ENCODE data around the gene GREB1.

The GREB1 gene

DNA sequence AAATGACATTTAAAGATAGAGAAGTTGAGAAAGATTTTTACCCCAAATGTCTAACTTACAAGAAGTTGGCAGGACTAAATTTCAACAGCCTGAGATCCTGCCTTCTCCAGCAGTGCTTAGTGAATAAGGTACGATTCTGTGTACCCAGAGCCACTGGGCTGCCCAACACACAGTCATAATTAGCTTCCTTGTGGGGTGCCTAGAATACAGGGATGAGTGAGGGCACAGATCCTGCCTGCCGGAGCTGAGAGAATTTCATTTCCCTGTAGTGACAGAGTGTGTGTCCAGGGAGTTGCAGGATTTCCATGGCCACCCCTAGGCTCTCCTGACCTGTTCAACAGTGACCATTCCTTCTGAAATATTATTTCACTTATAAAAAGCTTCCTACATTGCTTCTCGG is 27.0 kb downstream of the GREB1 start:
- DNase-seq: no peak

DNA sequence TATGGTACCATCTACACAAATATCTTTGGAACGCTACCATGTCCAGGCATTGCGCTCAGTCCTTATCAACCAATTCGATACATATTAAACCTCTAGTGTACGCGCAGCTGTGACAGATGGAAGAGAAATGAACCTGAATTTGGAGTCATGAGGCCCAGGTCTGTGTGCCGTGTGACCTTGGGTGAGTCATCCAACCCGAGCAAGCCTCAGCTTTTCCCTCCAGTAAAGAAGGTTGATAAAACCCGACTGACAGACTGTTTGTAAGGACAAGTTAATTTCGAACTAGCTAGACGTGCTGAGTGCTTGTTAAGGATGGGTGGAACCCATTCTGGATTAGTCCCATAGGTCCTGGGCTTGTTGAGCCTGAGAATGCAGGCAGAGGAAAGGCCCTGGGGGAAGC is 28.2 kb downstream of the GREB1 start:
- no peak for DNase-seq

DNA sequence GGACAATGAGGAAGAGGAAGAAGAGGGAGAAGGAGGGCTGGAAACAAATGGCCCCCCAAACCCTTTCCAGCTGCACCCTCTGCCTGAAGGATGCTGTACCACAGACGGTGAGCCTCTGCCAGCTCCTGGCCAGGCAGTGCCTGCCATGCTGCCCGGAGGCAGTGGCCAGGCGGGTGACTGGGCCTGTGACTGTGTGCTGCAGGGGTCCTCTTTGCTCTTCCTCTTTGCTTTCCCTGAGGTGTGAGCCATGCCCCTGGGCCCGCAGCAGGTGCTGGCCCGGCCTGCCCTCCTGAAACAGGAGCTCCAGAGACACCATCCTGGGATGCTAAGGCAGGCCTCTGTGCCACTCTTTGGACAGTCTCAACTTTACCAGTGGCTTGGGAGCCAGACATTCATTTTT is 28.6 kb downstream of the GREB1 start:
- DNase-seq: no peak

DNA sequence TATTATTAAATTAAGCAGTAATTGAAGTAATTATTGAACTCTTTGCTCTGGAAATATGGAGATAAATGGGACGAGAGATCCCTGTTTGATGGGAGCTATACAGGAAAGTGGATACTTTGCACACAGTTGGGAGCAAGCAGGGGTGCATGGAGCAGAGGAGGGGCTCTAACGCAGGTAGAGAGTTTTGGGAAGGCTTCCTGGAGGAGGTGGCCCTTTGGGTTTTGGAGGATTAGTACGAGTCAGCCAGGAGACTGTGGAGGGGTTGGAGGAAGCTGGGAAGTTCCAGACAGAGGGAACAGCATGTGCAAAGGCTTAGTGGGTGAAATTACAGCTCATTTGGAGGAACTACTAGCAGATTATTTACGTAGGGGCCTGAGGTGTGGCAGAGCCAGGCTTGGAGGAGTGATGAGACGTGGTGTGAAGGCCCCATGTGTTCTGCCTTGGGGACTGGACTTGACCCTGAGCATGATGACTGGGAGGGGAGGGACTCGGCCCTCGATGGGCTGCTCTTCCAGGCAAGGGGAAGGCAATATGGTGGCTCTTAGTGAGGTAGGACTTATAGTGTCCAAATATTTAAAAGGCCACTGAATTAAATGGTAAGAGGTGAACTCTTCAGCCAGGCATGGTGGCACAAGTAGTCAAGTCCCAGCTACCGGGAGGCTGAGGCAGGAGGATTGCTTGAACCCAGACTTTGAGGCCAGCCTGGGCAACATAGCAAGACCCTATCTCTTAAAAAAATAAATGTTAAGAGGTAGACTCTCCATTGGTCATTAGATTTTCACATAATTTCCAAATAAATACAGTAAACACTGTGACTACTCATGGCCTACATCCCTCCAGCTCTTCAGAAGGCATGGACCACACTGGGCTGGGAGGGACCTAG is 30.2 kb downstream of the GREB1 start:
- no peak for DNase-seq

DNA sequence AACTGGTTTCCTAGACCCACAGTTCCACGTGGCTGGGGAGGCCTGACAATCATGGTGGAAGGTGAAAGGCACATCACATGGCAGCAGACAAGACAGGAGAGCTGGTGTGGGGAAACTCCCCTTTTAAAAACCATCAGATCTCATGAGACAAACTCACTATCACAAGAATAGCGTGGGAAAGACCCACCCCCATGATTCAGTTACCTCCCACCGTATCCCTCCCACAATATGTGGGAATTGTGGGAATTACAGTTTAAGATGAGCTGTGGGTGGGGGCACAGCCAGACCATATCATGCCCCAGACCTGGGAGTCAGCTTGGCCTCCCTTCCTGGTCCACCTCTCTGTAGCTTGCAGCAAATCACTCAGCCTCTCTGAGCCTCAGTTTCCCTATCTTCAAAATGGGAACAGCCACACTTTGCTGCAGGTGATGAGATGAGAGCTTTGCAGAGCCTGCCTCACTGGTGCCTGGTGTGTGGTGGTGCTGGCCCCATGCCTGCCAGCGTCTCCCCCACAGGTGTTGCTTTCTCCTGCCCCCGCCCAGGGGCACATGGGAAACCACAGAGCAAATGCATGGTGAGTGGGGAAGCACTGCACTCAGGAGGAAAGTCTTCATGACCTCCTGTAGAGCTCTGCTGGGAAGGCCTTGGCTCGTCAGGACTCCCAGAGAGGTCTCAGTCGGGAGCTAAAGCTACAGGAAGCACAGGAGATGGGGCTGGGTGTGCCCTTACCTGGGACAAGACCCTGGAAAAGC is 31.1 kb downstream of the GREB1 start:
- no peak for DNase-seq

DNA sequence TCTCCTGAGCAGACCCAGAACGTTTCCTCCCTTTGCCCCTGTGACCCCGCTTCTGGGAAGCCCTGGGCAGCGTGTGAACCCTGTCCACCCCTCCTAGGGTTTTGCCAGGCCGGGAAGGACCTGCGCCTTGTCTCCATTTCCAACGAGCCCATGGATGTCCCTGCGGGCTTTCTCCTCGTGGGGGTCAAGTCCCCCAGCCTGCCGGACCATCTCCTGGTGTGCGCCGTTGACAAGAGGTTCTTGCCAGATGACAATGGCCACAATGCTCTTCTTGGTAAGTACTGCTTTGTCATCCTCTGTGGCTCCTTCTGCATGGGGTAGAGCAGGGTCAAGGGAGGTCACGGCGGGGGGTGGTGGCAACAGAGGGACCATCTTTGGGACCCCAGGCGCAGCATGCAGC is 32.5 kb downstream of the GREB1 start:
- no peak for DNase-seq

DNA sequence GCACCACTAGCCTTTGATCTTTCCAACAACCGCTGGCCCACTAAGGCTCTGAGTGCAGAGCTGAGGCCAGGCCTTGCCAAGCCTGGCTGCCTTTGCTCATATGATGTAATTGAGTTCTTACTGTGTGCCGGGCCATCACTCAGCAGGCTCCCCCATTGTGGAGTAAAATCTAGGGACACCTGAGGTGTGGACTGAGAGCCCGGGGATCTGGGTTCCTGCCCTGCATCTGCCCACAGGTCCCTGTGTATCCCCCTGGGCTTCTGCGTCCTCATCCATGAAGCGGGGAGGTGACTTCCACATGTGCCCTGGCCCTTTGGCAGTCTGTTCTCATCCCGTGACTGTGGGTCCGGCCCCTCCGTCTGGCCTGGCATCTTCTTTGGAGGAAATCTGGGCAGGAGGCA is 33.8 kb downstream of the GREB1 start:
- DNase-seq: no peak

DNA sequence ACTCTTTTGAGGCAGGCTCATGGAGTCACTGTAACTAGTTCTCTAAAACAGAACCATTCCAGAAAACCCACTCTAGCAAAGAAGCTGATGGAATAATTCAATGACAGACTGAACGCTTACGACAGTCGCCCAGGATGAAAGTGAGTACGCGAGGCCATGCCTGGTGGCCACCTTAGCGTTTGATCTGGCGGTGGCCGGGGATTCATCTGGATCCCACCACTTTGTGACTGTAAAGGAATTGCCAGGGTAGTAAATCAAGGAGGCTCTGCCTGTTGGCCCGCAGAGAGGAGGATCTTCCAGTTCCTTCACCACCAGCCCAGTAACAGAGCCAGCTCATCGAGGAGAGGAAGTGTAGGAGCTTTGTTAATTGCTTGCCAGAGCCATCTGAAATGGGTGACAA is 34.6 kb downstream of the GREB1 start:
- DNase-seq: no peak

DNA sequence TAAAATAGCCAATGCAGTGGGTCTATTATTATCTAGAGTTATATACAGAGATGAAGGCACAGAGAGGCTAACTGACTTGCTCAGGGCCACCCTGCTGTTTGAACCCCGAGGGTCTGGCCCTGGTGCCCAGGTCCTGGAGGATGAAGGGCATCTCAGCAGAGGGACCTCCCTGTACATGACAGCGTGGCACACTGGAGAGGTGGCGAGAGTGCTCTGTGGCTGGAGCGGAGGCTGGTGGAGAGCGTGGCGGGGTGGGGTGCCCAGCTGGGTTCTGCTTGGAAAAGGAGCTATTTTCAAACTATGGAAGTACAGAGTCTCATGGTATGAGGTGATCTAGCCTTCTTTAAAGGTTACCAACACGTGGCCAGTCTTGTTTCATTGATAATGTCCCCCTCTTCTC is 35.8 kb downstream of the GREB1 start:
- DNase-seq: no peak

DNA sequence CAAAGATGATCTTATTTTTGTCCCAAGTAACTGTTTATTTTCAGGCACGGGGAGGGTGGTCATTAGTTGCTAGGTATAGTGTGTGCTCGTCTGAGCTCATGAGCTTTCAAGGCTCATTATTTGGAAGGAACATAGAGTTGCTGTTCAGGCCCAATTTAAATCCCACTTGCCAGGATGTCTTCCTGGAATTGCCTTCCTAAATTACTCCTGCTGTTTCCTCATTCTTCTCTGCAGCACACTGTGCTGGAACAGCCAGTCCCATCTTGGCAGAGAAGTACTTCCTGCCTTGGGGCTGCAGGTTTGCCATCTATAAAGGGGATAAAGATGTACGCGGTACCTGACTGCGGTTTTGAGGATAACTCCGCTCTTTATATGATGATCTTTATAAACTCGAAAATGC is 37.3 kb downstream of the GREB1 start:
- no peak for DNase-seq

DNA sequence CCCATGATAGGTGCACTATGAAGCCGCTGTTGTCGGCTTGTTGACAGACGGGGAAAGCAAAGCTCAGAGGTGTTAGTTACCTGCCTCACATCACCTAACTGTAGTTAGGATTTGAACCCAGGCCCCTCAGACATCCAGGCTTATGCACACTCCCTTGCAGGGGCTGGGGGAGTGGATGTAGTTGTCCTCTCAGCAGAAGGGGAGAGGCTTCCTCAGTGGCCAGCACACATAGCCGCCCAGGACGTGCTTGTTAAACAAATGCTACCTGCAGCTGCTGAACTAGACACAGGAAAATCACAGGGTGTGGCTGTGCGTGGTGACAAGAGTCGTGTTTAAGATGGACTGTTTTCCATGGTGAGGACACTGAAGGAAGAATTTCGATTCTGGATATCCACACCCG is 39.2 kb downstream of the GREB1 start:
- DNase-seq: no peak

DNA sequence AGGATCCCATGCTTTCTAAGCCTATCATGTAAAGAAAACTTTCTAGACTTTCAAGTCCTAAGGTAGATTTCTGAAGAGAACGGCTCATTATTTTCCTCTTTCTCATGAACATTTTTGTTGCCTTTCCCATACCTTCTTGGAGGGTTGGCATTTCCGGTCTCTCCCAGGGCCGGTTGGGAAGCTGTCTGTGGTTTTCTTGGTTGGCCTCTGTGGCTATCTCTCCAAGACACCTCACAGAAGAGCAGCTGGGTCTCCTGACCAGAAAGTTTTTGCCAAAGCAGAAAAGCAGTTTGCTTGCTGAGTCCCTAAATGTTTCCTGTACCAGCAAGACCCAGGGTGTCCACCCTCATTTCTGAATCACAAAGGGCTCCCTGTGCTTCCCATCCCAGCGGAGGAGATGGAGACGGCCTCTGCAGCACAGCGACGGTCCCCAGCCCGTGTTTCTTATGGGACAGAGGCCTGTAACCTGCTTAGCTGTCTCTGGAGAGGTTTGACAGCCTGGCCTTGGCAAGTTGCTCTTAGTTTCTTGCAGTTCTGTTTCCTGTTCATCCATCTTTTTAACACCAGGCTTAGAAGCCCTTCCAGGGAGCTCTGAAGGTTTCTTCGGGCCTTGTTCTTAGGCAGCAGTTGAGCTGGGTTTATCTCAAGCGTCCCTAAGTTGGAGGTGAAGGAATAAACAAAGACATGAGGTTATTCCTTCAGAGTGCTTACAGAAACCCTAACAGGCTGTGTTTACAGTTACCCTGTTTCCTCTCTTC is 39.8 kb downstream of the GREB1 start:
- DNase-seq: no peak

DNA sequence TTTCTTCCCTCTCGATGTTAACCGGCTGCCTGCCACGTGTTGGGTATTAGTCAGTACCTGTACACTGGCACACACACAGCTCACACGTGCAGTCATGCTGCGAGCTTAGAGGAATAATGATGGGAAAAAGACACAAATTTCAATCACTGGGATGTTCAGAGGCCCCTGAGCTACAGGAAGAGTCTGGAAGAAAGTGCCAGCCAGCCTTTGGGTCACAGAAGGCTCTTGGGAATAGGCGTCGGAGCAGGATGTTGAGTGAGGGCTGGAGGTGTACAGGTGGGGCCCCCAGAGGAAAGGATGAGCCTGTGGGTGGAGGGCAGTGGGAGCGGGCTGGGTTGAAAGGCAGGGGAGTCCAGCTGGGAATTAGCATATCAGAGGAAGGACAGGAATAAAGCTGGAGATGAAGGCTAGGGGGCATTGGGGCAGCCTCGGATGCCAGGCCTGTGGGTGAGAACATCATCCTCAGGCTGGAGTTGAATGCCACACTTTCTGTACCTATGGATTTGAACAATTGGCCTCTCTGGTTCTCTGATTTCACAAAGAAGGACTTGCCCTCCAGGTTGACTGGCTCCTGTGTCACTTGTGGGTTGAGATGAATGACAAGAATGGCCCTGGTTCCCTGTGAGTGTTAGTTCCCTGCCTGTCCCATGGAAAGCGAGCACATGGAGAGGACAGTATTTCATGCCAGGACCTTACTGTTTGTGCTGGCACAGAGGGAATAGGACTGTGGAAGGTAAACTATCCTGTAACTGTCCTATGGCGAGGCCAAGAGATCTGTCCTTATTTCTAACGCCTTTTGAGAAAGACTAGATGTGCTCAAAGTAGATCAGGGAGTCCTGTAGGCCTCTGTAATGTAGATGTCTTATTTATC is 40.6 kb downstream of the GREB1 start:
- no peak for DNase-seq

DNA sequence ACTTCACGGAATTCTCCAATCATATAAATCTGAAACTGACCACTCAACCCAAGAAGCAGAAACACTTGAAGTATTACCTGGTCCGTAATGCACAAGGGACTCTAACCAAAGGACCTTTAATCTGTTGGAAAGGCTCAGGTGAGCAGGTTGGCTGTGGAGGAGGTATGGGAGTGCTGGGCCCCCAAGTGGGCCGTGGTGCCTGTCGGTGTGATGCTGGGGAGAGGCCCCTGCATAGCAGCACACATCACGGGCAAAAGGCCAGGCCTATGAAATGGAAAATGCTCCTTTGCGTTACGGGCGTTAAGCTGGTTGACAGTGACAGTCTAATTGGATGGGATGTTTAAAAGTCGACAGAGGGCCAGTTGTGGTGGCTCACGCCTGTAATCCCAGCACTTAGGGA is 42.6 kb downstream of the GREB1 start:
- DNase-seq: no peak

DNA sequence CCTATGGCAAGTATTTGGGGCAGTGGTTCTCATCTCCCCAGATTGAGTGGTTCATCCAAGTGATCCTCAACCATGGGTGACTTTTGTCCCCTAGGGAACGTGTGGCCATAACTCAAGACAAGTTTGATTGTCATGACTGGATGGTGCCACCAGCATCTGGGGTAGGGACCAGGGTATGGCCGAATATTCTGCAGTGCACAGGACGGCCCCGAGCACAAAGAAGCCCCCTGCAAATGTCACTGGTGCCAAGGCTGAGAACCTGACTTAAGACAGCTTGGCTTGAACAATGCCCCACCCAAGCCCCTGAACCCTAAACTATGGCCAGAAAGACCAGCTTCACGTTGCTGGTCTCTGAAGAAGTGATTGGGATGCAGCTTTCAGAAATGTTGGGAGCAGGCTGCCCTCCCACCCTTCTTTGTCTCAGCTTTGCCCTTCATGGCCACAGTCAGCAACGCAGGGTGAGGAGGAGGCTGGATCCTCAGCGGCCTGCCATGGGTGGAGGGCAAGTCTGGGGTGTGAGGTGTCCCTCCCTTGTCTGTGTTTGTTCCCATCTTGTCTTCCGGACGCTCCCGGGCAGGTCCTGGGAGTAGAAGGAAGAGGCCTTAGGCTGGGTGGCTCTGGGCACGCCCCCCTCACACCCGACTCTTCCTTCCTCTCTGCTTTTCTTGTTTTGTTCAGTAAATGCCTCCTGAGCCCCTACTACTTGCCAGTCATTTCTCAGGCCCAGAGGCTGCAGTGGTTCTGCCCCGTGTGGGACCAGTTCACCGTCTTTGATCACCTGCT is 43.4 kb downstream of the GREB1 start:
- no peak for DNase-seq

DNA sequence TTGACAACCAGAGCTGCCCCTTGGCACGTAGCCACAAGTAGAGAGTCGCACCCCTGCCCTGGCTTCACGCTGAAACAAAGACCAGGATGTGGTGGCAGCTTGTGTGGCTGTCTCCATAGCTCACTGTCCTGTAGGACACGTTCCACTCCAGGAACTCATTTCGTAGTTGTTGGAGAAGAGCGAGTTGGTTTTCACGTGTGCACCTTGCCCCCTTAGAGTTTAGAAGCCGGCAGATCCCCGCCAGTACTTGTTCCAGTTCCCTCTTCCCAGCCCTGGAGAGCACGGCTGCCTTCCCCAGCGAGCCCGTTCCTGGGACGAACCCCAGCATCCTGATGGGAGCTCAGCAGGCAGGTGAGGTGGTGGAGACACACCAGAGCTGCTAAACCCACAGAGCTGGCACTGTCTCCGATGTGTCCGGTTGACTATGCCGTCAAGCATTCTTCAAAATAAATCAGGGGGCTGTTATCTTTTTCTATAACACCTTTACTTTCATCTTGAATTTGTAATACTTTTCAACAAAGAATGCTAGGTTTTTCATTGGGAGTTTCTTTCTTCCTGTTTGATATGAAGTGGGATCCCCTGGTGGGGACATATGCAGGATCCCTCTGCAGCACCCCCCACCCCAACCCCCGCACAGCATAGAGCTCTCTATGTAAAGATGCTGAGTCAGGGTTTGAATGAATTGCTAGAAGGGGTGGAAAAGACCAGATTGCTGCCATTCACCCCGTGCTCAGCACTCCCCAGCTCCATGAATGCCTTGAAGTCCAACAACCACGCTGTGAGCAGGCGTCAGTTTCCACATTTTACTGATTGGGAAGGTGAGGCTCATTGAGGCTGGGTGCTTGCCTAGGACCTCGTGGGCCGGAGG is 44.5 kb downstream of the GREB1 start:
- DNase-seq: no peak

DNA sequence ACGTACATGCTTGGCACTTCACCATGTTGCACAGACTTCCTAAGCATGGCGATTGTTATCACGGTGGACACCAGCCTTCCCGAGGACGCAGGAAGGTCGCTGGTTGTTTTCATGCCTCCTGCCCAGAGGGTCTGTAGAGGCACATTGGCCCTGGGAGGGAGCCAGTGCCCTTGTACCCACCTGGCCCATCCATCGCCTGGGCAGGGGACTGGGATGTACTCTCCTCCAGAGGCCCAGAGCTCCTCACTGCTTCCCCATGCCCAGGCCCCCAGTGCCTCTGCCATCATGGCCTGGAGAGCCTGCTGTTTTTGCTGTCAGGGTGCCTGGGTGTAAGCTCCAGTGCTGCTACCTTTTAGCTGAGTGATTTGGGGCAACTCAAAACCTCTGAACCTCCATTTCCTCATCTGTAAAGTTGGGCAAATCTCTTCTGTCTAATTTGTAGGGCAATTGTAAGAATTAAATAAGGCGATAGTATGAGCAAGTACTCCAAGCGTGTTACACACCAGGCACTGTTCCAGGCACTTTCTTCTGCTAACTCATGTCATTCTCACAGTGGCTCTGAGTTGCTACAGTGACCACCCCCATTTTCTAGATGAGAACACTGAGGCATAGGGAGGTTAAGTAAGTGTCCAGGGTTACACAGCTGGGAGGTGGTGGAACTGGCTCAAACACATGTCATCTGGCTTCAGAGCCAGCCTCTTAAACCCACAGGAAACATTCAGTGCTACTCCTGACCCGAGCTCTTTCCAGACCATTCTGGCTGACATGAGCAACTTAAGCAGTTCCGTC is 45.3 kb downstream of the GREB1 start:
- no peak for DNase-seq

DNA sequence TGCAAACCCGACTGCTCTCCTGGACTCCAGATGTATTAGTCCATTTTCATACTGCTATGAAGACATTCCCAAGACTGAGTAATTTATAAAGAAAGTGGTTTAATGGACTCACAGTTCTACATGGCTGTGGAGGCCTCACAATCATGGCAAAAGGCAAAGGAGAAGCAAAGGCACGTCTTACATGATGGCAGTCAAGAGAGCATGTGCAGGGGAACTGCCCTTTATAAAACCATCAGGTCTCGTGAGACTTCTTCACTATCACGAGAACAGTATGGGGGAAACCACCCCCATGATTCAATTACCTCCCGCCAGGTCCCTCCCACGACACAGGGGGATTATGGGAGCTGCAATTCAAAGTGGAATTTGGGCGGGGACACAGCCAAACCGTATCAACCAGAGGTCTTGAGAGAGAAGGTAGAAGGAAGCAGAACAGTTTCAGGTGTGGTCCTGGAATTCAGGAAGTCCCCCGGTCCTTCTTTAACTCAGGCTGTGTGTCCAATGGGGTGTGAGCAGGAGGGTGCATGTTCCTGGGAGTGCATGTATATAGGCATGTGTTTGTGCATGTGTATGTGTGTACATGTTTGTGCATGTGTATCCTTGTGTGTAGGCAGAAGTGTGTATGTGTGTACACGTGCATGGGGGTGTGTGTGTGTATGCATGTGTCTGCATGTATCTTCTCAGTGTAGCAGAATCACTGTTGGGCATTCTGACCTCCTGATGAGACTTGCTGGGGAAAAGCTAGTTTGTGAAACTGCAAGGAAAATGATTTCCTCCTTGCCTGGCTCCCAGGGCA is 46.2 kb downstream of the GREB1 start:
- peak; percentile 11 for DNase-seq

DNA sequence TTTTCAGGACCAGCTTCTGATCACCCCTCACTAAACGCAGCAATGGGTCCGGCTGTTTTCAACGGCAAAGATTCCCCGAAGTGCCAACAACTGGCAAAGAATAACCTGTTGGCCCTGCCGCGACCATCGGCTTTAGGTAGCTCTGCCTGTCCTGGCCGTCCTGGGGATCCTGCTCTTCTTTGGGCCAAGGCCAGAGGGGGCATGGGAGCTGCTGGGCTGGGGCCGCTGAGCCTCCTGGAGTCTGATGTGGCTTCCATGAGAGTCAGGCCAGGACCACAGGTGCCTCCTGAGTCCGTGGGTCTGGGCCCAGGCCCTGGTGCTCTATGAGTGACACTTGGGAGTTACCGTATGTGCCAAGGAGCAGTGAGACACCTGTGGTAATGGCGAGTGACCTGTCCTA is 46.9 kb downstream of the GREB1 start:
- no peak for DNase-seq
